HCT116 (cell line): Measurements from ENCODE around the gene SHISAL2A. TPM values are rescaled to one million over a fixed set of nuclear protein-coding genes. Genes with fewer than 3 reads are reported as not detected.

Experiments
- ATAC-seq: fragments of 200-7000 bp; cut with Tn5 transposase; 2 replicates; pipeline ENCODE4 v1.9.1; 2020; ENCODE audit warnings: mild to moderate bottlenecking, moderate library complexity
- BruUV-seq: library from RNA; stranded (reverse); fragments of 400-500 nt; replicated peaks from 2 replicates; lab custom pipeline; 2021; lab: Mats Ljungman, UMichigan
- CTCF ChIA-PET: fragments of 300-600 bp; sonication (Branson Sonifier 250); formaldehyde crosslinking; loops from one replicate; lab custom pipeline; 2021; ENCODE audit warnings: antibody characterized with exemption; lab: Charles Lee
- POLR2A ChIA-PET: fragments of 300-600, 350-600 bp; sonication (Branson Sonifier 250); formaldehyde crosslinking; loops from one replicate; lab custom pipeline; 2021; ENCODE audit warnings: antibody characterized with exemption; lab: Charles Lee
- RAD21 ChIA-PET, 2 experiments: fragments of 300-600 bp; sonication (Branson Sonifier 250); formaldehyde crosslinking; loops; one replicate each; lab custom pipeline; 2023; ENCODE audit warnings: low total read pairs in 2 of 2; ENCODE audit not compliant: uncharacterized antibody in 2 of 2, unreplicated experiment in 2 of 2, low non-redundant PET in 1 of 2; lab: Charles Lee
- DNase-seq: peaks from one replicate; pipeline ENCODE4 v3.0.0-alpha.2; 2010; ENCODE audit warnings: low read depth, low spot score
- H2AFZ ChIP-seq: fragments of 200-600 bp; shearing (Covaris generic), sonication (generic); 2 replicates; pipeline ENCODE4 v1.6.1; 2017; ENCODE audit warnings: low read depth, mixed run types, mixed read lengths, antibody characterized with exemption, low read length; ENCODE audit not compliant: poor library complexity, severe bottlenecking
- H3K27ac ChIP-seq: 2 replicates; pipeline ENCODE4 v1.5.1; 2012; ENCODE audit warnings: low read depth, low read length
- H3K27me3 ChIP-seq: fragments of 200-600 bp; sonication (generic); 2 replicates; pipeline ENCODE4 v1.6.1; 2016; ENCODE audit warnings: mixed run types, low read length, mixed read lengths; ENCODE audit not compliant: insufficient read depth
- H3K36me3 ChIP-seq, 2 experiments: fragments of 200-500 bp in 1 of 2; fragments of 200-600 bp in 1 of 2; sonication (Bioruptor generic) in 1 of 2; sonication (generic) in 1 of 2; 2 replicates each; pipeline versions ENCODE4 v1.5.1 to v1.6.1; 2014 to 2016; ENCODE audit warnings: low read length in 2 of 2, inconsistent platforms in 1 of 2, mixed read lengths in 1 of 2, mixed run types in 1 of 2; ENCODE audit not compliant: insufficient read depth in 2 of 2, control insufficient read depth in 1 of 2
- H3K4me1 ChIP-seq, 2 experiments: fragments of 200-600 bp in 1 of 2; sonication (generic) in 1 of 2; 2 replicates each; pipeline versions ENCODE4 v1.5.1 to v1.6.1; 2012 to 2017; ENCODE audit warnings: low read length in 2 of 2, inconsistent platforms in 1 of 2, mild to moderate bottlenecking in 1 of 2, mixed read lengths in 1 of 2, mixed run types in 1 of 2, moderate library complexity in 1 of 2; ENCODE audit not compliant: insufficient read depth in 2 of 2, control insufficient read depth in 1 of 2
- H3K4me2 ChIP-seq: fragments of 200-600 bp; sonication (generic); 2 replicates; pipeline ENCODE4 v1.6.1; 2017; ENCODE audit warnings: mixed run types, low read length, mixed read lengths
- H3K4me3 ChIP-seq, 2 experiments: fragments of 200-600 bp in 1 of 2; sonication (generic) in 1 of 2; replicated peaks in 1 of 2; 2 replicates each; pipeline ENCODE4 v1.5.1; 2011 to 2016; ENCODE audit warnings: low read length in 2 of 2, control low read depth in 1 of 2, low read depth in 1 of 2, mild to moderate bottlenecking in 1 of 2, mixed read lengths in 1 of 2, mixed run types in 1 of 2
- H3K79me2 ChIP-seq: fragments of 200-600 bp; sonication (generic); 2 replicates; pipeline ENCODE4 v1.6.1; 2017; ENCODE audit warnings: mild to moderate bottlenecking, mixed run types, low read length, moderate library complexity, mixed read lengths; ENCODE audit not compliant: insufficient read depth
- H3K9ac ChIP-seq: fragments of 200-600 bp; sonication (generic); 2 replicates; pipeline ENCODE4 v1.6.1; 2016; ENCODE audit warnings: low read length, mixed read lengths
- H3K9me2 ChIP-seq: fragments of 200-600 bp; sonication (generic), shearing (Covaris generic); 2 replicates; pipeline ENCODE4 v1.6.1; 2017; ENCODE audit warnings: mixed run types, mild to moderate bottlenecking, moderate library complexity; ENCODE audit not compliant: insufficient read depth
- H3K9me3 ChIP-seq, 2 experiments: fragments of 200-500 bp in 1 of 2; fragments of 200-600 bp in 1 of 2; sonication (Bioruptor generic) in 1 of 2; sonication (generic) in 1 of 2; 2 replicates each; pipeline ENCODE4 v1.6.1; 2014 to 2017; ENCODE audit warnings: low read length in 2 of 2, mixed read lengths in 2 of 2, inconsistent platforms in 1 of 2, low read depth in 1 of 2, mild to moderate bottlenecking in 1 of 2, mixed run types in 1 of 2, moderate library complexity in 1 of 2; ENCODE audit not compliant: control insufficient read depth in 1 of 2, insufficient read depth in 1 of 2
- H4K20me1 ChIP-seq: fragments of 200-600 bp; sonication (generic), shearing (Covaris generic); 2 replicates; pipeline ENCODE4 v1.6.1; 2017; ENCODE audit warnings: mixed run types, mild to moderate bottlenecking, moderate library complexity; ENCODE audit not compliant: insufficient read depth
- ATF3 ChIP-seq: IDR thresholded peaks from 2 replicates; pipeline ENCODE4 v1.6.1; 2012
- CEBPB ChIP-seq: IDR thresholded peaks from 2 replicates; pipeline ENCODE4 v1.6.1; 2012; ENCODE audit warnings: low read depth
- CTCF ChIP-seq, 3 experiments: fragments of 200-600 bp in 1 of 3; sonication (generic) in 1 of 3; IDR thresholded peaks in 2 of 3; conservative IDR thresholded peaks in 1 of 3; 2 replicates each; pipeline ENCODE4 v1.5.1; 2012 to 2017; ENCODE audit warnings: low read depth in 2 of 3, low read length in 2 of 3, antibody characterized with exemption in 1 of 3, borderline replicate concordance in 1 of 3, control low read depth in 1 of 3, mild to moderate bottlenecking in 1 of 3, mixed read lengths in 1 of 3, mixed run types in 1 of 3, moderate library complexity in 1 of 3; ENCODE audit not compliant: insufficient read depth in 1 of 3
- EGR1 ChIP-seq: IDR thresholded peaks from 2 replicates; pipeline ENCODE4 v1.6.1; 2012; ENCODE audit warnings: low read depth
- EZH2 ChIP-seq: fragments of 200-600 bp; sonication (generic); IDR thresholded peaks from 2 replicates; pipeline ENCODE4 v1.6.1; 2017; ENCODE audit warnings: antibody characterized with exemption, mixed run types
- FOSL1 ChIP-seq: IDR thresholded peaks from 2 replicates; pipeline ENCODE4 v1.6.1; 2012; ENCODE audit warnings: low read depth
- JUND ChIP-seq: IDR thresholded peaks from 2 replicates; pipeline ENCODE4 v1.6.1; 2012
- POLR2AphosphoS5 ChIP-seq: IDR thresholded peaks from 2 replicates; pipeline ENCODE4 v1.6.1; 2011; ENCODE audit warnings: mild to moderate bottlenecking, low read depth, low read length, moderate library complexity
- SRF ChIP-seq: IDR thresholded peaks from 2 replicates; pipeline ENCODE4 v1.6.1; 2012; ENCODE audit warnings: low read depth
- TCF7L2 ChIP-seq: IDR thresholded peaks from 2 replicates; pipeline ENCODE4 v1.7.0; 2011; ENCODE audit warnings: borderline replicate concordance, inconsistent platforms; ENCODE audit not compliant: insufficient read depth, insufficient read length; ENCODE audit errors: extremely low read depth
- YY1 ChIP-seq: IDR thresholded peaks from 2 replicates; pipeline ENCODE4 v1.6.1; 2011; ENCODE audit warnings: low read length, low read depth, moderate library complexity, mild to moderate bottlenecking; ENCODE audit not compliant: insufficient replicate concordance; ENCODE audit errors: extremely low read depth
- ZFX ChIP-seq: fragments of 450-650 bp; IDR thresholded peaks from 2 replicates; pipeline ENCODE4 v1.6.1; 2017
- intact Hi-C: fragments of 100-400 bp; cut with micrococcal nuclease; formaldehyde crosslinking; loops from 2 replicates; pipeline ENCODE4 v1.10.0; 2022
- total RNA-seq: library from RNA; stranded (reverse); gene quantifications from one replicate; pipeline ENCODE4 v1.2.1, GENCODE V29; 2021; ENCODE audit not compliant: unreplicated experiment

SHISAL2A gene
- total RNA-seq, 1 experiment from 2014 or later, result not detected

GRCh38 chr1:52615489-52616042, 17.4 kb upstream of the SHISAL2A start:
- intact Hi-C loops, result no loop called here
- no peak overlapping the region for H3K4me3 ChIP-seq
- POLR2A ChIA-PET, result no interaction called here

More at GRCh38 chr1:52615489-52616042, 17.4 kb upstream of the SHISAL2A start:
- H3K27me3 ChIP-seq, result peaks cover 4% of the 10 kb centered on the region; the same call in 1 of the 2 replicates
- DNase-seq (no peak), ATAC-seq (no peak)
- H3K9me2 ChIP-seq, result no peaks in the 10 kb centered on the region
- H3K9me3 ChIP-seq, result no peaks in the 10 kb centered on the region
- CTCF ChIA-PET, result no interaction called here
- no peaks in the 10 kb centered on the region for H3K4me1 ChIP-seq
- no peaks in the 10 kb centered on the region for H3K36me3 ChIP-seq
- H3K9ac ChIP-seq, result no peak overlapping the region
- RAD21 ChIA-PET, result no interaction called here
- TF ChIP-seq ZFX (no peak), CEBPB (no peak), JUND (no peak), TCF7L2 (no peak), CTCF (IDR thresholded peaks at IDR 0.05 in 2 of 3, conservative IDR thresholded peaks at IDR 0.05 in 1 of 3; ENCODE audit: borderline replicate concordance in 1 of 3, insufficient read depth in 1 of 3, low read depth in 2 of 3, low read length in 2 of 3) (no peak), FOSL1 (no peak), ATF3 (no peak), POLR2AphosphoS5 (no peak), SRF (no peak), EZH2 (no peak), YY1 (no peak), EGR1 (no peak)
- TF ChIP-seq, all 23 proteins: peak for 0
- BruUV-seq, result no TSS peak
- Histone ChIP-seq H3K27ac (no peak overlapping the region), H2AFZ (no peak overlapping the region), H3K4me2 (no peak overlapping the region), H4K20me1 (no peaks in the 10 kb centered on the region), H3K79me2 (no peaks in the 10 kb centered on the region)
